GM18861 (cell line): ENCODE measurements around the gene GUCY2D.
"Not testable (repeated sequence)": the region's sequence is repeated elsewhere in the genome, so short reads cannot be mapped to it uniquely, and the experiment has no call there.

Source experiments
- ATAC-seq: cut with Tn5 transposase; IDR thresholded peaks from one replicate; pipeline ENCODE4 v1.9.1; 2021; ENCODE audit not compliant: unreplicated experiment

The GUCY2D gene

DNA sequence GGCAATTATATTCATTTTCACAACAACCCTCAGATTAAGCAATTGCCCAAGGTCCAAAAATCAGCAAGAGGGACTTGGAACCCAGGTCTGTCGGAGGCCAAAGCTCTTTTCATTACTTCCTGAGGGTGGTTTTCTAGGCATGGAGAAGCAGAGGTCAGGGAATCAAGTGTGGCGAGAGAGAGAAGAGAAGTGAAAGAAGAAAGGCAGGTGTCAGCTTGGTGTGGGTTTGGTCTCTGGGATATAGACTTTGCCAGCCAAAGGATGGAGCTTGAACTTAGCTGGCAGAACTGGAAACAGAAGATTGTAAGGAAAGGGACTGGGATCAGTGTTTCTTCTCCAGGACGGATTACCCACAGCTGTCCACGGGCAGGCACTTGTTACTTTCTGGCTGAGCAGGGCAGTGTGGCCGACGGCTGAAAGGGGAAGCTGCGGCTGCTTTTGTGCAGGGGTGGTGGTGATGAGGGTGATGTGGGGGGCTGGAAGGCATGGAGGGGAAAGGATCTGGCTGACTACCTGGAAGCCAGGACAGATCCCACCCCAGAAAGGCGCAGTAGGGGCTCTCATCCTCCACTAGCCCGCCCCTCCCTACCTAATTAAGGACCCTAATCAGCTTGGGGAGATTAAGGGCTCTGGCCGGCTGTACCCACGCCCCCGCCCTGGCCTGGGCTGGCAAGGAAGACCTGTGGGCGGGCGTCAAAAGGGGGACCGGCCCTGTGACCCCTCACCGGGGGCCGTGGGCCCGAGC is at the start of gene GUCY2D:
GUCY2D (plus strand) TSS at position 640 of the 745 bp plus-strand sequence. CDS start 433 bp downstream, outside the sequence.
- no peak for ATAC-seq

DNA sequence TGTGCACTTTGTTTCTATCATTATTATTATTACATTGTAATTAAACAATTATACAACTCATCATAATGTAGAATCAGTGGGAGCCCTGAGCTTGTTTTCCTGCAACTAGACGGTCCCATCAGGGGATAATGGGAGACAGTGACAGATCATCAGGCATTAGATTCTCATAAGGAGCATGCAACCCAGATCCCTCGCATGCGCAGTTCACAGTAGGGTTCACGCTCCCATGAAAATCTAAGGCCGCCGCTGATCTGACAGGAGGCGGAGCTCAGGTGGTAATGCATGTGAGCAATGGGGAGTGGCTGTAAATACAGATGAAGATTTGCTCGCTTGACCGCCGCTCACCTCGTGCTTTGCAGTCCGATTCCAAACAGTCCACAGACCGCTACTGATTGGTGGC is 49.1 kb upstream of the GUCY2D start:
- ATAC-seq = not testable (repeated sequence)

GRCh38 chr17:7955414-7956227 is 46.8 kb upstream of the GUCY2D start:
- no peak for ATAC-seq

GRCh38 chr17:7956228-7956965 is 46.0 kb upstream of the GUCY2D start:
- ATAC-seq = no peak

GRCh38 chr17:7959503-7960253 is 42.7 kb upstream of the GUCY2D start:
- ATAC-seq = no peak

GRCh38 chr17:7961421-7961820 is 41.0 kb upstream of the GUCY2D start:
- no peak for ATAC-seq

GRCh38 chr17:7967751-7968150 is 34.7 kb upstream of the GUCY2D start:
- no peak for ATAC-seq

GRCh38 chr17:7969433-7969832 is 33.0 kb upstream of the GUCY2D start:
- ATAC-seq = no peak

GRCh38 chr17:7971651-7972050 is 30.8 kb upstream of the GUCY2D start:
- no peak for ATAC-seq

DNA sequence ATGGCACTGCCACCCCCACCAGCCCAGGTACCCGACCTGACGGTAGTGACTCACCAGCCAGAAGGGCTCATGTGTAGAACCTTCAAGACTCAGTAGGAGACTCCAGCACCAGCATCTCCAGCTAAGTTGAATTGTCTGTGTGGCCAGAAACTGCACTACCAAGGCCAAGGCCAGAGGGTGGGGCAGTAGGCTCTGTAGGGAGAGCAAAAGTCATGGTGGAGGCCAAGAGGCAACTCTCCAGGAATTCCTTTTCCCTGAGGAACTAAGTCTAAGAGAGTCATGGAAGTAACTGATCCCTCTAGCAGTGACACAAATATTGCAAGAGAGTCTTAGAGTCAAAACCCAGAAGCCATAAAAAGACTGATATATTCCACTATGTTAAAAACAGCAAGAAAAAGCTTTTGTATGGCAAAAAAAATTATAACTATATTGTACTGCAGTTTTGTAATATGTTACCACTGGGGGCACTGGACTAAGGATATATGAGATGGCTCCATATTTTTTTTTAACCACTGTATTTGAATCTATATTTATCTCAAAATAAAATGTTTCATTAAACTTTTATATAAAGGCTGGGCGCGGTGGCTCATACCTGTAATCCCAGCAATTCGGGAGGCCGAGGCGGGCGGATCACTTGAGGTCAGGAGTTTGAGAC is 30.2 kb upstream of the GUCY2D start:
- ATAC-seq = no peak

DNA sequence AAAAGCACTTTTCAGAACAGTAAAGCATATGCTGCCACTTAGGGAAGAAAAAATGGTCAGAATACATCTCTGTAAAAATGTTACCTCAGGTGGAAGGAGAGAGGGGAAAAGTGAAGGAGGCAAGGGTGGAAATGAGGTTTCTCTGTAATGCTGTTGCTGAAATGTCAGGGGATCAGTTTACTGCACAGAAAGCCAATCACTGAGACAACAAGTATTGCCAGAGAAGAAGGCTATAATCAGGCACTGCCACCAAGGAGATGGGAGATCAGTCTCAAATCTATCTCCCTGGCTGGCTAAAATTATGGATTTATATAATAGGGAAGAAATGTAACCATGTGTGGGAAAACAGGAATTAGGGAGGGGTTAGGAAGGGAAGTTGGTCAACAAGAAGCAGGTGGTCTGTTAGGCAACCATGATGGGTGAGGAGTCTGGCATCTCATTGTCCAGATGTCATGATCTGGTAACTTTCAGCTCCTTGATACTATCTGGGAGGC is 27.7 kb upstream of the GUCY2D start:
- ATAC-seq = no peak

GRCh38 chr17:7977039-7977438 is 25.4 kb upstream of the GUCY2D start:
- ATAC-seq = no peak

DNA sequence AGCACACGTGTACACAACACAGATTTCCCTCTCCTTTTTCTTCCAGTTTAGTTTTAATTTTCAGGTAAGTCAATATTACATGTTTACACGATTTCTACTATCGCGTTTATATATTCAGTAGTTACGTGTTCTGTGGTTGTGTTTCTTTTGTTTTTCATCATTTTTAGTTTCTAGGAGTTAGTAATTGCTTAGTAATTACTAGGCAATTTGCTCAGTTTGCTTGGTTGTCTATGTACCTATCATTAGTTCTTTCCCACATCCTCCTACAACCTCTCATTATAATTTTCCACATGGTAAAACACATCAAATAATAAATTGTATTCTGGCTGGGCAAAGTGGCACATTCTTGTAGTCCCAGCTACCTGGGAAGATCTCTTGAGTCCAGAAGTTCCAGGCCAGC is 24.6 kb upstream of the GUCY2D start:
- no peak for ATAC-seq

DNA sequence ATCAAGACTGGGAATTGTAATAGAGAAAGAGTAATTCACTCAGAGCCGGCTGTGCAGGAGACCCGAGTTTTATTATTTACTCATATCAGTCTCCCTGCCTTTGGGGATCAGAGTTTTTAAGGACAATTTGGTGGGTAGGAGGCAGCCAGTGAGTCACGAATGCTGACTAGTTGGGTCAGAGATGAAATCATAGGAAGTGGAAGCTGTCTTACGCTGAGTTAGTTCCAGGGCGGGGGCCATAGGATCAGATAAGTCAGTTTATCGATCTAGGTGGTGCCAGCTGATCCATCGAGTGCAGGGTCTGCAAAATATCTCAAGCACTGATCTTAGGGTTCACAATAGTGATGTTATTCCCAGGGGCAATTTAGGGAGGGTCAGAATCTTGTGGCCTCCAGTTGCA is 20.2 kb upstream of the GUCY2D start:
- ATAC-seq = no peak

GRCh38 chr17:7982666-7983065 is 19.7 kb upstream of the GUCY2D start:
- no peak for ATAC-seq

DNA sequence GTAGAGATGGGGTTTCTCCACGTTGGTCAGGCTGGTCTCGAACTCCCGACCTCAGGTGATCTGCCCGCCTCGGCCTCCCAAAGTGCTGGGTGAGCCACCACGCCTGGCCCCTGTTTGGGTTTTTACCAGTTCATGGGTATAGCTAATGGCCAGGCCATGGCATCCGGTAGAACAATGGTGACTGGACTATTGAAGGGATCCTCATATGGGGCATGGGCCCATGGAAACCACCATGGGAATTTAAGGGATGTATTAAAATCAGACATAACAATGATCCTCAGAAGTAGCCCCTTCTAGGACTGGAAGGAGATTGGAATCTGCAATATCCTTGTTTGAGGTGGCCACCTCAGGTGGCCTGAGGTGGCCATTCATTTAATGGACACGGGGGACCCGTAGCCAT is 17.5 kb upstream of the GUCY2D start:
- ATAC-seq = no peak

DNA sequence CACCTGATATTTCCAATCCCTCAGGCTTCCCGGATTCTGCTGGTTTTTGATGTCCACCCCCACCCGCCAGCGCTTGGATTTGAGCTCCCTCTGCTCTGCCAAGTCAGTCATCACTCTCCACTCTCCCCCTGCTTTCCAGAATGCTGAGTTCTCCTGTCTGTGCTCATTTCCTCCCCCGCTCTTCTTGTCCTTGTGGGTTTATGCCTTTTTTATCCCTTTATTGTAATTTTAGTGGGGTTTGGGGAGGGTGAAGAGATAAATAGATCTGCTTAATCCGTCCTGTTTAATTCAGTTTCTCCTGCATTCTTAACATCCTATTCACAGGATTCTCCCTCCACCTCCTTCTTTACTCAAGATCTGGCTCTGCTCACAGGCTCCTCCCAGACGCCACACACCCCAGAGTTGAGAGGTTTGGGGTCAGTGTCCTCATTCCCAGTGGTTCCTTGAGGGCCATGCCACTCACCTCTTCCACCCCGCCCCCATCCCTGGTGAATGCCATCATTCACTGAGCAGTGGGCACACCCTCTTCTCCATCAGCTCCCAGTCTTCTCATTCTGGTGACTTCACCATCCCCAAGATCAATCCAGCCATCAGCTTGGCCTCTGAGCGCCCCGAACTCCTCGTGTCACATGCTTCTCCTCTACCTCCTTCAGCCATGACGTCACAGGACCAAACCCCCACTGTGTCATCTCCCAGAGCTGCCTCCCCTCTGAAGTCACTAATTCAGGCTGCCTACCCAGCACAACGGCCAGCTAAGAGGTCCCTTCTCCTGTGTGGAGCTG is 15.1 kb upstream of the GUCY2D start:
- no peak for ATAC-seq

DNA sequence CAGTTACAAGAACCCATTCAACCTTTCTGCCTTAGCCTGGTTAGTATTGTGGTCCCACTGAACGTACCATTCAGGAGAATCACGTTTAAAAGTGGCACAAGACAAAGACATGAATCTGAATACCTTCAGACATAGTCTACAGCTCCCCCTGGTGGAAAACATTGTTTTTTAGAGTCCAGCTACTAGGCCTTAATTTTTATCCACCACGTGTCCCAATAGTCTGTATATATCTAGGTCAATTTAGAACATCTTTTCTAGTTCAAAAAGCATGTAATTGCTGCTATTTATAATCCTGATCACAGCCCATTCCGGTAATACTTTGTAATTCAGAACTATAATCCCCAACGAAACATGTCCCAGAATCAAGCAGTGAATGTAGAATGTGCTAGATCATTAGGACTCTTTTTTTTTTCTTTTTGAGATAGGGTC is 13.7 kb upstream of the GUCY2D start:
- no peak for ATAC-seq
